Cardiac fibroblast (primary cell): ENCODE measurements around the gene SPINK6.
A peak's percentile ranks its signal among the peaks of the same experiment; 100 is the strongest.

ENCODE experiments used
- DNase-seq, 2 donors: peaks; one replicate each; pipeline versions ENCODE4 v3.0.0 to v3.0.0-alpha.2; 2010; ENCODE audit warnings: low read depth in 2 of 2
- H3K4me3 ChIP-seq, 2 donors: replicated peaks in 1 of 2; 1 replicate in 1 of 2; 2 replicates in 1 of 2; pipeline ENCODE4 v1.5.1; 2011; ENCODE audit warnings: low read depth in 2 of 2, low read length in 2 of 2, mild to moderate bottlenecking in 2 of 2, moderate library complexity in 1 of 2
- TF ChIP-seq, protein P1 (sequence below): IDR thresholded peaks from one replicate; pipeline ENCODE4 v1.5.1; 2011; ENCODE audit warnings: low read depth, mild to moderate bottlenecking, low read length, inconsistent platforms

SPINK6 gene

DNA sequence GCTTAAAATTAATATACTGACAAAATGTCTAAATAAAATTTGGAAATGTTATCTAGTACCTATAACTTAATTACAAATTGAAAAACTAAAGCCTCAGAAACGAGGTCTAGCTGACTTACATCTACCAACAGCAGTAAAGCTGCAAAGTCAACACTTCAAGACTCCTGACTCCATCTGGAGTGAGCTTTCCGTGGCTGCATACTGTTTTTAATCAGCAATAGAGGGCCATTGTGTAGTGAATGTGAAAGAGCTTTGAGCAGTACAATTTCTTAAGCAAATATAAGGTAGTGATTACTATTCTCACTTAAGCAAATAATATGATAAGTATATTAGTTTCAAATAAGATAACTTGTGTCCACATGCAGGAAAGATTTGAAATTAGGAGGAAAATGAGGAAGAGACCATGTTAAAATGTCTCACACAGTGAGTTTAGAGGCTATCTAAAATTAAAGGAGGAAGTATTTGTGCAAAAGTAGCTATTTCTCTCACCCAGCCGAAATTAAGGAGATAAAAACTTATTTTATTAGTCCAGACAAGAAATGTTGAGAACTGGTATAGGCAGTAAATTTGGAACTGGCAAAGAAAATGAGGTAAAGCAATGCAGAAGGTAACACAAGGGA lies 6.4 kb downstream of the SPINK6 start:
- TF ChIP-seq, protein P1, sequence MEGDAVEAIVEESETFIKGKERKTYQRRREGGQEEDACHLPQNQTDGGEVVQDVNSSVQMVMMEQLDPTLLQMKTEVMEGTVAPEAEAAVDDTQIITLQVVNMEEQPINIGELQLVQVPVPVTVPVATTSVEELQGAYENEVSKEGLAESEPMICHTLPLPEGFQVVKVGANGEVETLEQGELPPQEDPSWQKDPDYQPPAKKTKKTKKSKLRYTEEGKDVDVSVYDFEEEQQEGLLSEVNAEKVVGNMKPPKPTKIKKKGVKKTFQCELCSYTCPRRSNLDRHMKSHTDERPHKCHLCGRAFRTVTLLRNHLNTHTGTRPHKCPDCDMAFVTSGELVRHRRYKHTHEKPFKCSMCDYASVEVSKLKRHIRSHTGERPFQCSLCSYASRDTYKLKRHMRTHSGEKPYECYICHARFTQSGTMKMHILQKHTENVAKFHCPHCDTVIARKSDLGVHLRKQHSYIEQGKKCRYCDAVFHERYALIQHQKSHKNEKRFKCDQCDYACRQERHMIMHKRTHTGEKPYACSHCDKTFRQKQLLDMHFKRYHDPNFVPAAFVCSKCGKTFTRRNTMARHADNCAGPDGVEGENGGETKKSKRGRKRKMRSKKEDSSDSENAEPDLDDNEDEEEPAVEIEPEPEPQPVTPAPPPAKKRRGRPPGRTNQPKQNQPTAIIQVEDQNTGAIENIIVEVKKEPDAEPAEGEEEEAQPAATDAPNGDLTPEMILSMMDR = no peak
- H3K4me3 ChIP-seq = no peak overlapping the region
- DNase-seq = no peak

DNA sequence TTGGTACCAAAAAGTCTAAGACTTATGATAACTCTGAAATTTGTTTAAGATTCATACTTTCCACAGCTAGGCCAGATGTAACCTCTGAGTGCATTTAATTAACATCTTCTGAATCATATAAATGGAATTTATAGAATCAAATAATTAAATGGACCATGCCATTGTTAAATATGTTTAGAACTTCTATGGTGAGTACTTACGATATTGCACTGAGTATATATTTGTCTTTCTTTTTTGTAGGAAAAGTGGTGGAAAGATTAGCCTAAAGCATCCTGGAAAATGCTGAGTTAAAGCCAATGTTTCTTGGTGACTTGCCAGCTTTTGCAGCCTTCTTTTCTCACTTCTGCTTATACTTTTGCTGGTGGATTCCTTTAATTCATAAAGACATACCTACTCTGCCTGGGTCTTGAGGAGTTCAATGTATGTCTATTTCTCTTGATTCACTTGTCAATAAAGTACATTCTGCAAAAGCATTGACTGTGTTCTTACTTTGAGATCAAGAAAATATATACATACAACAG lies 11.9 kb downstream of the SPINK6 start:
- TF ChIP-seq, protein P1 = no peak
- peak in 1 of 2 donors; percentile 5 for DNase-seq
- H3K4me3 ChIP-seq = no peak overlapping the region

DNA sequence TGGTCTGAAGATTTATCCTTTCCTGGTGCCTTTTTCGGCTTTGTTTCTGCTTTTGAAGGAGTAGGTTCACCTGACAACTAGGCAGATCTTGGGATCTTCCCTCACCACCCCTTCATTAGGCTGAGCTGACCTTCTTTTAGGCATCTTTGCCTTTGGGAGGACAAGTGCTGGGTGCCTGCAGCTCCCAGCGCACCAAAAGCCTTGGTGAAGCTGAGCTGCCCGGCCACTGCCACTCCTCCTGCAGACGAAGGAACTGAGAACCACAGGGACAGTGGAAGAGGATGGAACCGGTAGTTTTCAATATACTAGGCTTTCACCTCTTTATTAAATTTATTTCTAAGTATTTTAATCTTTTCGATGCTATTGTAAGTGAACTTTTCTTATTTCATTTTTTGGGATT lies 18.7 kb downstream of the SPINK6 start:
- TF ChIP-seq, protein P1 = no peak
- H3K4me3 ChIP-seq = no peak overlapping the region
- DNase-seq = no peak

DNA sequence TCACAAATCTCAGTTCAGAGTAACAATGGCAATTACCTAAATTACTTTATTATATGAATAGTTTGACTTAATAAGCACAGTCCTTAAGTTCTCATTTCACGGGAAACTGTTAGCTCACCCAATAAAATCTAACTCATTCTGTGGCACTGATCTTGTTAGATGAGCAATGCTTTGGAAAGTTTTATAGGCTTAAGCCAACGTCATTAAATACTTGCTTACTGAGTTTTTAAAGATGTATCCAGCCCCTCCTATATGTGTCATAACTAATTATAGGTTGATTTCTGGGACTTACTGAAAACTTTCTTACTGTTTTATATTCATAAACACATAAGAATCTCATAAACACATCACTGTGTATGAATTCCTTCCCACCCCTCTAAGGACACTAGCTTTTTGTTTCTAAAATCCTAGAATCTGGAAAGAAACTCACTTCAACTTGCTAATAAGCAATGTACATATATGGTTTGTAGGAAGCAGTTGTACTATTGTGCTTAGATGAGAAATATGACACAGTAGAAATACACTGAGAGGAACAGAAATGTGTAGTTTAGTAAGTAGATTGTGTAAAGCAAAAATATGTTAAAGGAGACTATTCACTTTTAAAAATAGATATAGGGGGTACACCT lies 21.4 kb downstream of the SPINK6 start:
- TF ChIP-seq, protein P1 = no peak
- H3K4me3 ChIP-seq = no peak overlapping the region
- DNase-seq = no peak

DNA sequence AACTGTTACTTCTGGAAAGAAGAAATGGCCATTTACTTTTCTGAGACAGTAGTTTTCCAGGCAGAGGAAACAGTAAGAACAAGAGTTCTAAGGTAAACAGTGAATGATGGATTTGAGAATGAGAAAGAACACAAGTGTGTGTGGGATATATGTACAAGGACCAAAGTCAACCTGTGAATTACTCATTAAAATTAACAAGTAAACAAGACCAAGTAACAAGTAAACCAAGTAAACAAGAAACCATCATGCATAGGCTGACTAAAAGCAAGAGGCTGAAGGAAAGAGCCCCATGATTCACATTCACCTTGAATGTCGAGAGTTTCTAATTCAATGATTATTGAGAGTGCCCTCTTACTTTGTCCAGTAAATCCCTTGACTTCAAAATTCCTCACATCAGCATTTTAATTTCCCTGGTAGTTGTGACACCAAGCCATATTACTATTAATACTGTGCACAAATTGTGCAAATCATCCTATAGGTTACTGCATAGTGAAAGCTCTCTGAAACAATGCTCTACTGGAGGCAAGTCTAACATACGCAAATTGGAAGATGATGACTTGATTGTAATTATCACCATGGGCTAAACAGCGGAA lies 25.6 kb downstream of the SPINK6 start:
- TF ChIP-seq, protein P1 = no peak
- no peak for DNase-seq
- H3K4me3 ChIP-seq = no peak overlapping the region

DNA sequence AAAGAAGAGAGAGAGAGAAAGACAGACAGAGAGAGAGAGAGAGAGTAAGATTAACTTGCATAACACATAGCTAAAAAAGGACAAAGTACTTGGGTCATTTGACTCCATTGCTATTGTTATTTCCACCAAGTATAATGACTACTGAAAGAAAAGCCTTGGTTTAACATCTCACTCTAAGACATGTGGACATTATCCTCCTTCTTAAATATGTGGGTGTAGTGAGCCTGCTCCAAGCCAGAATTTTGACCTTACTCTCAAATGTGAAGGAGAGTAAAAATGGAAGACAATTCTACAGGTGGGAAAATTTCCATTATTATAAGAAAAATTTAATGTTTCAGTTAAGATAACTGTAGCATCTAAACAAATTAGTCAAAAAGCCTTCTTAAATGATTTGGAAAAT lies 27.0 kb downstream of the SPINK6 start:
- H3K4me3 ChIP-seq = no peak overlapping the region
- TF ChIP-seq, protein P1 = no peak
- DNase-seq = no peak
